Measurements from ENCODE around the gene BEGAIN. TPM values are rescaled to one million over a fixed set of nuclear protein-coding genes. Genes with fewer than 3 reads are reported as not detected.

Gene BEGAIN
- total and polyA plus RNA-seq, 2 donors (not counting 1 experiment from before 2014, with no cell fraction given): under 0.01 to 0.17 TPM

- Histone ChIP-seq H3K4me3 (replicated peaks in 1 of 4; ENCODE audit: control extremely low read depth in 1 of 4, insufficient read depth in 1 of 4, low read depth in 3 of 4, low read length in 4 of 4) (no peak overlapping the region), H3K9me3 (ENCODE audit: control insufficient read depth, insufficient read depth, low read depth, low read length) (no peaks in the 10 kb centered on the region), H4K20me1 (ENCODE audit: control insufficient read depth, extremely low read depth, insufficient read depth, low read length) (no peaks in the 10 kb centered on the region), H3K27ac (ENCODE audit: insufficient read depth, low read length) (no peak overlapping the region), H3K36me3 (ENCODE audit: control insufficient read depth, insufficient read depth, low read length) (no peaks in the 10 kb centered on the region), H3K27me3 (ENCODE audit: control insufficient read depth, insufficient read depth, low read length) (peaks cover 11% of the 10 kb centered on the region), H3K79me2 (ENCODE audit: control insufficient read depth, insufficient read depth, low read length) (no peaks in the 10 kb centered on the region), H3K4me1 (ENCODE audit: control insufficient read depth, extremely low read depth, insufficient read depth, low read length) (no peaks in the 10 kb centered on the region), H3K9ac (ENCODE audit: insufficient read depth, low read length) (no peak overlapping the region), H2AFZ (ENCODE audit: low read length) (no peak overlapping the region), H3K4me2 (ENCODE audit: extremely low read depth, insufficient read depth, low read length) (no peak overlapping the region)
- TF ChIP-seq EZH2 (IDR thresholded peaks at IDR 0.05; ENCODE audit: low read length, missing control alignments): no peak
- DNase-seq (ENCODE audit: low read depth in 2 of 2): no peak
These were observed 24.5 kb downstream of the BEGAIN start for GRCh38 chr14:100562751-100563150.

GRCh38 chr14:100561005-100561404 lies 26.2 kb downstream of the BEGAIN start:
- Histone ChIP-seq H3K27ac (ENCODE audit: insufficient read depth, low read length) (no peak overlapping the region), H3K79me2 (ENCODE audit: control insufficient read depth, insufficient read depth, low read length) (no peaks in the 10 kb centered on the region), H3K9ac (ENCODE audit: insufficient read depth, low read length) (no peak overlapping the region), H2AFZ (ENCODE audit: low read length) (no peak overlapping the region), H4K20me1 (ENCODE audit: control insufficient read depth, extremely low read depth, insufficient read depth, low read length) (no peaks in the 10 kb centered on the region), H3K4me1 (ENCODE audit: control insufficient read depth, extremely low read depth, insufficient read depth, low read length) (no peaks in the 10 kb centered on the region), H3K27me3 (ENCODE audit: control insufficient read depth, insufficient read depth, low read length) (no peaks in the 10 kb centered on the region), H3K4me2 (ENCODE audit: extremely low read depth, insufficient read depth, low read length) (no peak overlapping the region), H3K36me3 (ENCODE audit: control insufficient read depth, insufficient read depth, low read length) (no peaks in the 10 kb centered on the region), H3K9me3 (ENCODE audit: control insufficient read depth, insufficient read depth, low read depth, low read length) (no peaks in the 10 kb centered on the region), H3K4me3 (replicated peaks in 1 of 4; ENCODE audit: control extremely low read depth in 1 of 4, insufficient read depth in 1 of 4, low read depth in 3 of 4, low read length in 4 of 4) (no peak overlapping the region)
- no peak for DNase-seq (ENCODE audit: low read depth in 2 of 2)
- TF ChIP-seq CTCF (conservative IDR thresholded peaks at IDR 0.05 in 1 of 2, IDR thresholded peaks at IDR 0.05 in 1 of 2; ENCODE audit: low read depth in 1 of 2, low read length in 2 of 2) (no peak), EZH2 (IDR thresholded peaks at IDR 0.05; ENCODE audit: low read length, missing control alignments) (no peak)

GRCh38 chr14:100560471-100560870 lies 26.7 kb downstream of the BEGAIN start:
- no peaks in the 10 kb centered on the region for H4K20me1 ChIP-seq (ENCODE audit: control insufficient read depth, extremely low read depth, insufficient read depth, low read length)
- no peak overlapping the region for H2AFZ ChIP-seq (ENCODE audit: low read length)
- no peaks in the 10 kb centered on the region for H3K9me3 ChIP-seq (ENCODE audit: control insufficient read depth, insufficient read depth, low read depth, low read length)
- no peaks in the 10 kb centered on the region for H3K27me3 ChIP-seq (ENCODE audit: control insufficient read depth, insufficient read depth, low read length)
- no peaks in the 10 kb centered on the region for H3K36me3 ChIP-seq (ENCODE audit: control insufficient read depth, insufficient read depth, low read length)
- no peaks in the 10 kb centered on the region for H3K4me1 ChIP-seq (ENCODE audit: control insufficient read depth, extremely low read depth, insufficient read depth, low read length)
- TF ChIP-seq CTCF (conservative IDR thresholded peaks at IDR 0.05 in 1 of 2, IDR thresholded peaks at IDR 0.05 in 1 of 2; ENCODE audit: low read depth in 1 of 2, low read length in 2 of 2) (no peak), EZH2 (IDR thresholded peaks at IDR 0.05; ENCODE audit: low read length, missing control alignments) (no peak)
- H3K9ac ChIP-seq (ENCODE audit: insufficient read depth, low read length): no peak overlapping the region
- DNase-seq (ENCODE audit: low read depth in 2 of 2): no peak
- H3K79me2 ChIP-seq (ENCODE audit: control insufficient read depth, insufficient read depth, low read length): no peaks in the 10 kb centered on the region
- H3K4me3 ChIP-seq (replicated peaks in 1 of 4; ENCODE audit: control extremely low read depth in 1 of 4, insufficient read depth in 1 of 4, low read depth in 3 of 4, low read length in 4 of 4): no peak overlapping the region
- no peak overlapping the region for H3K4me2 ChIP-seq (ENCODE audit: extremely low read depth, insufficient read depth, low read length)
- H3K27ac ChIP-seq (ENCODE audit: insufficient read depth, low read length): no peak overlapping the region
